ENCODE measurements around the gene KMT2E. TPM values are rescaled to one million over a fixed set of nuclear protein-coding genes. Genes with fewer than 3 reads are reported as not detected.

KMT2E gene
- polyA plus RNA-seq, 4 donors: 11.1 to 52.4 (median 16.2) TPM

GRCh38 chr7:105073143-105073542 is 59.1 kb downstream of the KMT2E start:
- no peaks in the 10 kb centered on the region for H3K27me3 ChIP-seq (ENCODE audit: control insufficient read depth in 3 of 3, insufficient read depth in 3 of 3, low read length in 3 of 3)
- H3K9me3 ChIP-seq (ENCODE audit: control insufficient read depth in 2 of 2, insufficient read depth in 1 of 2, low read depth in 1 of 2, low read length in 1 of 2): no peaks in the 10 kb centered on the region
- WGBS, 3 donors: 95 to 100% (median 100%) methylated on average over 1 of the region's 1 CpG
- no peaks in the 10 kb centered on the region for H3K4me1 ChIP-seq (ENCODE audit: control insufficient read depth in 3 of 3, insufficient read depth in 2 of 3, low read depth in 1 of 3, low read length in 2 of 3)
- FAIRE-seq (no peak), DNase-seq (no peak)
- H3K27ac ChIP-seq (ENCODE audit: low read depth in 1 of 3, low read length in 2 of 3): no peak overlapping the region
- H3K36me3 ChIP-seq (ENCODE audit: control insufficient read depth in 3 of 3, insufficient read depth in 2 of 3, low read depth in 1 of 3, low read length in 3 of 3): peaks cover 12 to 35% (median 17%) of the 10 kb centered on the region in 3 donors
- no peak overlapping the region for H3K4me3 ChIP-seq (ENCODE audit: low read depth in 1 of 3, low read length in 3 of 3)

- Histone ChIP-seq H3K36me3 (ENCODE audit: control insufficient read depth in 3 of 3, insufficient read depth in 2 of 3, low read depth in 1 of 3, low read length in 3 of 3) (peaks cover 22 to 44% (median 31%) of the 10 kb centered on the region in 3 donors), H3K4me3 (ENCODE audit: low read depth in 1 of 3, low read length in 3 of 3) (no peak overlapping the region), H3K4me1 (ENCODE audit: control insufficient read depth in 3 of 3, insufficient read depth in 2 of 3, low read depth in 1 of 3, low read length in 2 of 3) (no peaks in the 10 kb centered on the region), H3K27ac (ENCODE audit: low read depth in 1 of 3, low read length in 2 of 3) (no peak overlapping the region), H3K27me3 (ENCODE audit: control insufficient read depth in 3 of 3, insufficient read depth in 3 of 3, low read length in 3 of 3) (no peaks in the 10 kb centered on the region), H3K9me3 (ENCODE audit: control insufficient read depth in 2 of 2, insufficient read depth in 1 of 2, low read depth in 1 of 2, low read length in 1 of 2) (no peaks in the 10 kb centered on the region)
- 94 to 98% (median 97%) methylated on average over 6 of the region's 6 CpGs for WGBS, 3 donors
- FAIRE-seq (no peak), DNase-seq (no peak)
Observed at GRCh38 chr7:105079348-105079747, 65.3 kb downstream of the KMT2E start.

- H3K27me3 ChIP-seq (ENCODE audit: control insufficient read depth in 3 of 3, insufficient read depth in 3 of 3, low read length in 3 of 3): no peaks in the 10 kb centered on the region
- no peak for DNase-seq
- FAIRE-seq: no peak
- H3K4me1 ChIP-seq (ENCODE audit: control insufficient read depth in 3 of 3, insufficient read depth in 2 of 3, low read depth in 1 of 3, low read length in 2 of 3): no peaks in the 10 kb centered on the region
- no peak overlapping the region for H3K4me3 ChIP-seq (ENCODE audit: low read depth in 1 of 3, low read length in 3 of 3)
- 97 to 100% (median 100%) methylated on average over 1 of the region's 1 CpG for WGBS, 3 donors
- H3K9me3 ChIP-seq (ENCODE audit: control insufficient read depth in 2 of 2, insufficient read depth in 1 of 2, low read depth in 1 of 2, low read length in 1 of 2): no peaks in the 10 kb centered on the region
- H3K27ac ChIP-seq (ENCODE audit: low read depth in 1 of 3, low read length in 2 of 3): no peak overlapping the region
- peaks cover 9 to 45% (median 11%) of the 10 kb centered on the region in 3 donors for H3K36me3 ChIP-seq (ENCODE audit: control insufficient read depth in 3 of 3, insufficient read depth in 2 of 3, low read depth in 1 of 3, low read length in 3 of 3)
Observed at GRCh38 chr7:105084581-105084980, 70.6 kb downstream of the KMT2E start.

- DNase-seq: no peak
- FAIRE-seq: peak; percentile 51
- 96 to 99% (median 97%) methylated on average over 3 of the region's 3 CpGs for WGBS, 3 donors
- H3K27ac ChIP-seq (ENCODE audit: low read depth in 1 of 3, low read length in 2 of 3): no peak overlapping the region
- no peak overlapping the region for H3K4me3 ChIP-seq (ENCODE audit: low read depth in 1 of 3, low read length in 3 of 3)
- peaks cover 5 to 30% (median 6%) of the 10 kb centered on the region in 3 donors for H3K36me3 ChIP-seq (ENCODE audit: control insufficient read depth in 3 of 3, insufficient read depth in 2 of 3, low read depth in 1 of 3, low read length in 3 of 3)
- no peaks in the 10 kb centered on the region for H3K27me3 ChIP-seq (ENCODE audit: control insufficient read depth in 3 of 3, insufficient read depth in 3 of 3, low read length in 3 of 3)
- no peaks in the 10 kb centered on the region for H3K9me3 ChIP-seq (ENCODE audit: control insufficient read depth in 2 of 2, insufficient read depth in 1 of 2, low read depth in 1 of 2, low read length in 1 of 2)
- no peaks in the 10 kb centered on the region for H3K4me1 ChIP-seq (ENCODE audit: control insufficient read depth in 3 of 3, insufficient read depth in 2 of 3, low read depth in 1 of 3, low read length in 2 of 3)
Observed at GRCh38 chr7:105086850-105087249, 72.8 kb downstream of the KMT2E start.

- Histone ChIP-seq H3K27ac (ENCODE audit: low read depth in 1 of 3, low read length in 2 of 3) (no peak overlapping the region), H3K4me1 (ENCODE audit: control insufficient read depth in 3 of 3, insufficient read depth in 2 of 3, low read depth in 1 of 3, low read length in 2 of 3) (no peaks in the 10 kb centered on the region), H3K27me3 (ENCODE audit: control insufficient read depth in 3 of 3, insufficient read depth in 3 of 3, low read length in 3 of 3) (no peaks in the 10 kb centered on the region), H3K36me3 (ENCODE audit: control insufficient read depth in 3 of 3, insufficient read depth in 2 of 3, low read depth in 1 of 3, low read length in 3 of 3) (peaks cover 8 to 33% (median 9%) of the 10 kb centered on the region in 3 donors), H3K9me3 (ENCODE audit: control insufficient read depth in 2 of 2, insufficient read depth in 1 of 2, low read depth in 1 of 2, low read length in 1 of 2) (no peaks in the 10 kb centered on the region), H3K4me3 (ENCODE audit: low read depth in 1 of 3, low read length in 3 of 3) (no peak overlapping the region)
- DNase-seq (no peak), FAIRE-seq (no peak)
- WGBS, 3 donors: 83 to 89% (median 87%) methylated on average over 6 of the region's 6 CpGs
Observed at GRCh38 chr7:105087981-105088380, 74.0 kb downstream of the KMT2E start.

- Histone ChIP-seq H3K9me3 (ENCODE audit: control insufficient read depth in 2 of 2, insufficient read depth in 1 of 2, low read depth in 1 of 2, low read length in 1 of 2) (no peaks in the 10 kb centered on the region), H3K4me1 (ENCODE audit: control insufficient read depth in 3 of 3, insufficient read depth in 2 of 3, low read depth in 1 of 3, low read length in 2 of 3) (no peaks in the 10 kb centered on the region), H3K27me3 (ENCODE audit: control insufficient read depth in 3 of 3, insufficient read depth in 3 of 3, low read length in 3 of 3) (no peaks in the 10 kb centered on the region), H3K27ac (ENCODE audit: low read depth in 1 of 3, low read length in 2 of 3) (no peak overlapping the region), H3K4me3 (ENCODE audit: low read depth in 1 of 3, low read length in 3 of 3) (no peak overlapping the region), H3K36me3 (ENCODE audit: control insufficient read depth in 3 of 3, insufficient read depth in 2 of 3, low read depth in 1 of 3, low read length in 3 of 3) (peaks cover 7 to 37% (median 8%) of the 10 kb centered on the region in 3 donors)
- 89 to 96% (median 94%) methylated on average over 2 of the region's 2 CpGs for WGBS, 3 donors
- DNase-seq (no peak), FAIRE-seq (no peak)
Observed at GRCh38 chr7:105088456-105088855, 74.5 kb downstream of the KMT2E start.

- FAIRE-seq: no peak
Observed at GRCh38 chr7:105094966-105095365, 81.0 kb downstream of the KMT2E start.

GRCh38 chr7:105096306-105096705 is 82.3 kb downstream of the KMT2E start:
- Histone ChIP-seq H3K27ac (ENCODE audit: low read depth in 1 of 3, low read length in 2 of 3) (no peak overlapping the region), H3K4me3 (ENCODE audit: low read depth in 1 of 3, low read length in 3 of 3) (no peak overlapping the region), H3K4me1 (ENCODE audit: control insufficient read depth in 3 of 3, insufficient read depth in 2 of 3, low read depth in 1 of 3, low read length in 2 of 3) (no peaks in the 10 kb centered on the region), H3K9me3 (ENCODE audit: control insufficient read depth in 2 of 2, insufficient read depth in 1 of 2, low read depth in 1 of 2, low read length in 1 of 2) (no peaks in the 10 kb centered on the region), H3K27me3 (ENCODE audit: control insufficient read depth in 3 of 3, insufficient read depth in 3 of 3, low read length in 3 of 3) (no peaks in the 10 kb centered on the region), H3K36me3 (ENCODE audit: control insufficient read depth in 3 of 3, insufficient read depth in 2 of 3, low read depth in 1 of 3, low read length in 3 of 3) (peaks cover 7 to 23% (median 10%) of the 10 kb centered on the region in 3 donors)
- no peak for FAIRE-seq
- DNase-seq: no peak
- WGBS, 3 donors: 90 to 94% (median 92%) methylated on average over 3 of the region's 3 CpGs

More at GRCh38 chr7:105094966-105095365, 81.0 kb downstream of the KMT2E start:
- no peak for DNase-seq
- no peaks in the 10 kb centered on the region for H3K4me1 ChIP-seq (ENCODE audit: control insufficient read depth in 3 of 3, insufficient read depth in 2 of 3, low read depth in 1 of 3, low read length in 2 of 3)
- no peak overlapping the region for H3K4me3 ChIP-seq (ENCODE audit: low read depth in 1 of 3, low read length in 3 of 3)
- H3K36me3 ChIP-seq (ENCODE audit: control insufficient read depth in 3 of 3, insufficient read depth in 2 of 3, low read depth in 1 of 3, low read length in 3 of 3): peaks cover 7 to 23% (median 10%) of the 10 kb centered on the region in 3 donors
- no peaks in the 10 kb centered on the region for H3K9me3 ChIP-seq (ENCODE audit: control insufficient read depth in 2 of 2, insufficient read depth in 1 of 2, low read depth in 1 of 2, low read length in 1 of 2)
- H3K27ac ChIP-seq (ENCODE audit: low read depth in 1 of 3, low read length in 2 of 3): no peak overlapping the region
- no peaks in the 10 kb centered on the region for H3K27me3 ChIP-seq (ENCODE audit: control insufficient read depth in 3 of 3, insufficient read depth in 3 of 3, low read length in 3 of 3)

GRCh38 chr7:105097619-105098018 is 83.6 kb downstream of the KMT2E start:
- DNase-seq (no peak), FAIRE-seq (no peak)
- no peaks in the 10 kb centered on the region for H3K27me3 ChIP-seq (ENCODE audit: control insufficient read depth in 3 of 3, insufficient read depth in 3 of 3, low read length in 3 of 3)
- H3K36me3 ChIP-seq (ENCODE audit: control insufficient read depth in 3 of 3, insufficient read depth in 2 of 3, low read depth in 1 of 3, low read length in 3 of 3): peaks cover 7 to 18% (median 8%) of the 10 kb centered on the region in 3 donors
- no peak overlapping the region for H3K4me3 ChIP-seq (ENCODE audit: low read depth in 1 of 3, low read length in 3 of 3)
- no peaks in the 10 kb centered on the region for H3K4me1 ChIP-seq (ENCODE audit: control insufficient read depth in 3 of 3, insufficient read depth in 2 of 3, low read depth in 1 of 3, low read length in 2 of 3)
- 83 to 91% (median 89%) methylated on average over 7 of the region's 7 CpGs for WGBS, 3 donors
- no peak overlapping the region for H3K27ac ChIP-seq (ENCODE audit: low read depth in 1 of 3, low read length in 2 of 3)
- no peaks in the 10 kb centered on the region for H3K9me3 ChIP-seq (ENCODE audit: control insufficient read depth in 2 of 2, insufficient read depth in 1 of 2, low read depth in 1 of 2, low read length in 1 of 2)
